ENCODE data around the gene HEPACAM.

DNA sequence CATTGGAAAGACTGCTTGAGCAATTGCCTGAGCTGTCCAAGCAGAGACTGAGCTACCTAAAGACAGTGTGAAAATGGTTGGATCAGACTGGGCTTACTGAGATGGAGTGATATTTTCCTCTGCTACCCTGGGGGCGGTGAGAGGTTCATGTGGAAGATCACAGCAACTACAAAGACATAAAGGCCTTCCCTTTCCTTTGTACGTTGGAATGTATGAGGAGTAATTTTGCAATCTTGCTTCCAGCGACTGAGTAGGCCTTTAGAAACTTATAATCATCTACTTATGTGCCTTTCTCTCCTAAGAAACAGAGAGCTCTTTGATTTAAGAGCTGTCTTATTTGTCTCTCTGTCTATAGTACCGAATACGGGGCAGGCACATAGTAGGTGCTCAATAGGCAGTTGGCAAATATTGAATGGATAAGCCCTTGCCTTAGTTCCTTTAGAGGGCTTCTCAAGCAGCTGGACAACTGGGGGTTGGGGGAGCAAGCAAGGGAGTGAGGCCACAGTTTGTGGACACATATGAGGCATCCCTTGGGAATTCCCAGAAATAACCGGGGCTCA is 2.4 kb upstream of the HEPACAM start:
- TF ChIP-seq POLR2A (IDR thresholded peaks at IDR 0.05; ENCODE audit: low read depth, low read length) (no peak), TAF1 (IDR thresholded peaks at IDR 0.05; ENCODE audit: low read depth, low read length) (no peak), SPI1 (IDR thresholded peaks at IDR 0.05; ENCODE audit: low read depth, low read length) (no peak), POLR2AphosphoS5 (IDR thresholded peaks at IDR 0.05; ENCODE audit: low read depth, low read length) (no peak), PAX5 (IDR thresholded peaks at IDR 0.05; ENCODE audit: insufficient read depth, low read length, severe bottlenecking) (no peak), POU2F2 (IDR thresholded peaks at IDR 0.05; ENCODE audit: low read depth, low read length) (no peak)

Measured in GM12891 (cell line).